NCI-H128 (cell line): ENCODE results near the gene SBF1.

Experiments used
- DNase-seq: peaks from one replicate; lab custom pipeline; 2025; ENCODE audit not compliant: unreplicated experiment; lab: John Stamatoyannopoulos, UW

SBF1 gene

DNA sequence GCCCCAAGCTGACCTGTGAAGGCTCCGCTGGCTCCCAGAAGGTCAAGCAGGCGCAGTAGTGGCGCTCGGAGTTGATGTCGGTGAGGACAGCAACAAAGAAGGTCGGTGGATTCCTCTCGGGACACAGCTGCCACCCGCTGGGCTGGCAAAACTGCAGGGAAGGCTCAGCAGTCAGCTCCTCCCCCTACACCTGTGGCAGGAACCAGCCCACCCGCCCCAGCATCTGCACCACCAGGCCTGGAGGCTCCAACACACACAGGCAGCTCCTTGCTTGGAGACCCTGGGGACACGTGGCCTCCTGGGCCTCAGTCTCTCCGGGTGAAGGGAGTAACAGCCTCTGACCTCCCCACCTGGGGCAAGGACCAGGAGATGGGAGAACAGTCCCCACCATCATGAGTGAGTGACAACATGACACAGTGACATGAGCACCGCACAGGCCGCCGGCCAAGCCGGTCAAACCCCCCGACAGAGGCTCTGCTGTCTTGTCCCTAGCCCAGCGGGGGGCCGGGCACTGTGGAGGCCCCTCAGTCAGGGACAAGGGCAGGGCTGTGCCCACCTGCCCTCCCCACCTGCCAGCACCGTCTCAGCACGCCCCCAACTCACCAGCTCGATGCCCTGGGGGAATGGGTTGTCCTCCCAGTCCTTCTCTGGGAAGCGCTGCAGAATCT lies 6.9 kb downstream of the SBF1 start:
- no peak for DNase-seq

DNA sequence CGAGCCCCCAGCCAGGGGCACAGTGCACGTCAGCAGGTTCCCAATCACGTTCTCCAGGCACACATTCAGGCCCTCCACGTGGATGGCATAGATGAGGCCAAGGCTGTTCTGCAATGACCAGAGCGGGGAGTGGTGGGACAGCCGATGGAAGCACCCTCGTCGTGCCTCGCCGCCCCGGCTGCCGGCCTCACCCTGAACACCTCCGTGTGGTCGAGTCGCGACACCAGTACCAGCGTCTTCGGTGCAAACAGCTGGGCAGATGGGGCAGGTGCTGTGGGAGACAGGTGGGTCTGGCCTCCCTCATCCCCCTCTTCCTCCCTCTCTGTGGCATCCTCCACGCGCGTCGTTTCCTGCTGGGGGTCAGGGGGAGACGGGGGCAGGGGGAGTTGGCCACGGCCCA lies 7.5 kb downstream of the SBF1 start:
- no peak for DNase-seq

GRCh38 chr22:50465066-50465930 lies 9.5 kb downstream of the SBF1 start:
- DNase-seq = no peak

DNA sequence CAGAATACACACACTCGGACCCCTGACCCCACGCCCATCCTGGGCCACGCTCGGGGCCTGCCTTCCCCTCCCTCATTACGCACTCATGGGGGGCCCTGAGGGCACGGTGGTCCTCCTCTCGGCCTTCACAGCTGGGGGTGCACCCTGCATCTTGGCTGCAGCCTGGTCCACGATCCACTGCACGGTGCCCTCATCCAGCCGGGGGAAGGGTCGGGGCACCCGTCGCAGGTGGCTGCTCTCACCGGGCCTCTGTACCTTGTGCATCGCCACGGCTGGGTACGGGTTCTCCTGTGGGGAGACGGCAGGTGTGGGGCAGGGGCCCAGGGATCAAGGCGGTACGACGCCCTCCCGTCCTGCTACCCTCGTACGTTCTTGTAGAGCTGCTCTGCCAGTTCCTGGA lies 10.4 kb downstream of the SBF1 start:
- no peak for DNase-seq

GRCh38 chr22:50463188-50463900 lies 11.5 kb downstream of the SBF1 start:
- DNase-seq = no peak

DNA sequence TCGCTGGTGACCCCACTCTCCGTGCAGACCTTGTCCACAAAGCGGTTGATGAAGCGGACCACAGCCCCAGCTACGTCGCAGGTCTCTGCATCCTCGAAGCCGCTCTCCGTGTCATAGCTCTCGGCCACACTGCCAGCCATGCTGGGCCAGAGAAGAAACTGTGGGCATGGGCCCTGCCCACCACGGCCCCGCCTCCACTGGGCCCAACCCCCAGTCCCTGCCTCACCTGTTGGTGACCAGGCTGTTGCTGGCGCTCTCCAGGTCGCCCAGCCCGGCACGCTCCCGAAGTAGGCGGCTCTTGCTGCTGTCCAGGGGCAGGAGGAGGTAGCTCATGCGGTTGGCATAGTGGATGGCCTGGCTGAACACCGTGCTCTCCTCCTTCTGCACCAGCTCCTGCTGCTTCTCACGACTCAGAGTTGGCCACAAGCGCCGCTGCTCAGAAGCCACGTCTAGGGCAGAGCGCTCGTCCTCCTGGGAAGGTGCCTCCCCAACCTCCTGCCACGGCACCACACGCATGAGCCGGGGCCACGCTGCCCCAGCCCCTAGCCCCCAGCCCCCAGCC lies 12.8 kb downstream of the SBF1 start:
- DNase-seq = no peak

GRCh38 chr22:50461536-50461935 lies 13.3 kb downstream of the SBF1 start:
- no peak for DNase-seq

- no peak for DNase-seq
Observed at GRCh38 chr22:50460938-50461337, 13.9 kb downstream of the SBF1 start.

- DNase-seq = no peak
Observed at GRCh38 chr22:50459496-50460140, 15.2 kb downstream of the SBF1 start.

DNA sequence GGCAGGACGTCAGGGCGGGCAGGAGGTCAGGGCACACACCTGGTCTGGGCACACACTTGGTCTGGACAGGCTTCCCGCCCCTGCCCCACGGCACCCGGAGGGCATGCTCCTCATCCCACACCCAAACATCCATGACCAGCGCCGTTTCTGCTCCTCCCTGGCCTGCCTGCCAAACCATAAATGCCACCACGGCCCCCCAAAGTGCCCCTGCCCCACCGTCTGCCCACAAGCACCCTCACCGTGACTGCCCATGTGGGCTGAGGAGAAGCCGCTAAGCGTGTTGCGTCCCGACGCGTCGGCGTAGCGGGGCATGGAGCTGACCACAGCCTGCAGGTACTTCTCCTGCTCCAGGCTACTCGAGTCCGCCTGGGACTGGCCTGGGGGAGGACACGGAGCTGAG lies 15.8 kb downstream of the SBF1 start:
- DNase-seq = no peak

DNA sequence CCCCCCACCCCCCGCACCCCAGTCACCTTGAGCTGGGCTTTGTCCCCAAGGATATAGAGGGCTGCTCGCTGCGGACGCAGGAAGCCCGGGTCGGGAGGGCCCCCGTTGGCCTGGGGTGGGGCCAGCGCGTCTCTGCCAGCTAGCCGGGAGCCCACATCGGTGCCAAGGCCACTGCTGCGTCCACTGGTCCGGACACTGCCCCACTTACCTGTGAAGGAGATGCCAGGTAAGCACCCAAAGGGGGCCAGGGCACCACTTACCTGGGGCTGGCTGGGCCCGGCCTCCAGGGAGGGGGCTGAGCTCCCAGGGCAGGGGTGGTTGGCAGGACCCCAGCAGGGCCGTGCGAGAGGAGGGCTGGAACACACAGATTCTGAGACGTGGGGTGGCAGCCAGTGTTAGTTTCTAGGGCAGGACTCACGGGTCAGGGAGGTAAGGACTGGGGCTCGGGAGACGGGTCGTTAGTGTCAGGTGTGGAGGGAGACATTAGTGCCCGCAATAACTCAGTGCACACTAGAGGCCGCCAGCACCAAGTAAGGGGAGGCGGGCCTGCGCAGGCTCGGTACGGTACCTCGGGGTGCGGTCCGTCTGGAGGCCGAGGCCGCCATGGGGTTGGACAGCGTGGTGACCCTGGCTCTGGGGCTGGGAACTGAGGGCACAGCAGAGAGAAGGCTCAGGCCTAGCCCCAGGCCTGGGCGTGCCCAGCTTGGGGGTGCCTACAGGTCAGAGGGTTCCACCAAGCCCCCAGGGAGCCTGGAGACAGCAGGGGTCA lies 18.2 kb downstream of the SBF1 start:
- DNase-seq = no peak

GRCh38 chr22:50456026-50456425 lies 18.8 kb downstream of the SBF1 start:
- no peak for DNase-seq

- DNase-seq = no peak
Observed at GRCh38 chr22:50455201-50455600, 19.6 kb downstream of the SBF1 start.

DNA sequence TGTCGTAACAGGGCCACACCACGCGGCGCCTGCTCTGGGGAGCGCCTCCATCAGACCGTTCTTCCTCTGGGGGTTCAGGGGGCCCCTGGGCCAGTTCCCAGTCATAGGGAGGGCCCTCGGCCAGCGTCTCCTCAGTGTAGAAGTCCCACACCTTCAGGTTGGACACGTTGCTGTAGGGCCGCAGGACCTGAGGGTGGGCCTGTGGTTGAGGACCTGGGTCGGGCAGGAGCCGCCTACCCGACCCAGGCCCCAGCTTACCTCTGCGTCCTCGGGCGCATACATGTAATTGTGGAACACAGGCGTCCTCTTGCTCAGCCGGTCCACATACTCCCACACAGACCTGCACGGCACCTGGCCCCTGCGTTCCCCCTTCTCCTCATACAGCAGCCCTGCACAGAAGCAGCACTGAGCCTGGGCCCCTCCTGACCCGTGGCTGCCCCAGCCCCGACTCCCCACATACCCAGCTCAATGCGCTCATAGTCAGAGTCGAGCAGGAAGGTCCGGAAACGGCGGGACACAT lies 20.2 kb downstream of the SBF1 start:
- no peak for DNase-seq

DNA sequence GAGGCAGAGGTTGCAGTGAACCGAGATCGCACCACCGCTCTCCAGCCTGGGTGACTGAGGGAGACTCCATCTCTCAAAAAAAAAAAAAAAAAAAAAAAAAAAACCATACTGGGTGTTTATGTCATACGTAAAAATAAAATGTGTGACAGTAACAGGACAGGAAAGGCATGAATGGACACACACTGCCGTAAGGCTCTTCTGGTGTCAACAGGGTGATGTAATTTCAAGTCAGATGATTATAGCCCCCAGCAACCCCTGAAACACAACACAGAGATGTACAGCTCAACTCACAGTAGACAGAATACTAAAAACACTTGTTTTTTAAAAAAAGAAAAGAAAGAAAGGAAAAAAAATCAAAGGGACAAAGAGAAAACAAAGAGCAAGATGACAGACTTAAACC lies 22.2 kb downstream of the SBF1 start:
- no peak for DNase-seq

GRCh38 chr22:50447576-50448551 lies 27.0 kb downstream of the SBF1 start:
- DNase-seq = no peak

GRCh38 chr22:50446708-50447575 lies 27.9 kb downstream of the SBF1 start:
- DNase-seq = no peak
